NK-92 (cell line): Measurements from ENCODE around the gene TTC7B.

Experiments
- DNase-seq: peaks from one replicate; lab custom pipeline; 2025; ENCODE audit not compliant: unreplicated experiment; lab: John Stamatoyannopoulos, UW

The TTC7B gene

GRCh38 chr14:90807060-90807459 lies 9.2 kb downstream of the TTC7B start:
- no peak for DNase-seq

DNA sequence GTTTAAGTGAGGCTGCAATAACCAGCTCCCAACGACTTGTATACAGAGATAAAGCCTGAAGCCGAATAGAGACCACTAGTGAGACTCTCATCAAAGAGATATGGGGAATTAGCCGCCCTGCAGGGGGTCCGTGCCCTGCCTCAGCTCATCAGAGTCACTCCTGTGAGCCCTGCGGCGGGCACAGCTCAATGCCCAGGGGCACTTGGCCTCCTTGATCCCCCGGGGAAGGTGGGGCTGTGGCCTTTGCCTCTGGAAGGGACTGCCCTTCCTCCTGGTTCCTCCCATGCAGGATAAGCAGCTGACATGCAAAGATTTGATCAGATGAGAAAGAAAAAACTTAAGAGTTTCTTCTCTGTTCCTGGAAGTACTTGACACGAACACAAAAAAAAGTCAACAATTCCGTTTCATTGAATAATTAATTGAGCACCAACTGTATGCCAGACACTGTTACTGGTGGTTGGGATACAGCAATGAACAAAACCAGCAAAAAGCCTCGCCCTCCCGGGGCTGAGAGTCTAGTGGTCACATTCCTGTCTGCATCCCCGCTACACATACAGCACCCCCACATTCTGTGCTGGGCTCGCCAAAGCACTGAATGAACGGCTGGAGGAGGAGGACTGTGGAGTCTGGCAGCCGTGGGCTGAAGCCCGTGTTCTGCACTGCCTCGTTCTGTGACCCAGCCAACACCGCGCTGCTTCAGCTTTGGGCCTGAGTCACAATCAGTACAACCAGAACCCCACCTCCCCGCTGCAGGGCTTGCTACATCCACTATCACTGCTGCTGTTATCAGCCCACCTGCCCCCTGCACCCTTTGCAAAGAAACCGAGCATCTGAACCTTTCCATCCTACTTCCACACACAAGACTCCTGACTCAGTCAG lies 10.3 kb downstream of the TTC7B start:
- DNase-seq: no peak

DNA sequence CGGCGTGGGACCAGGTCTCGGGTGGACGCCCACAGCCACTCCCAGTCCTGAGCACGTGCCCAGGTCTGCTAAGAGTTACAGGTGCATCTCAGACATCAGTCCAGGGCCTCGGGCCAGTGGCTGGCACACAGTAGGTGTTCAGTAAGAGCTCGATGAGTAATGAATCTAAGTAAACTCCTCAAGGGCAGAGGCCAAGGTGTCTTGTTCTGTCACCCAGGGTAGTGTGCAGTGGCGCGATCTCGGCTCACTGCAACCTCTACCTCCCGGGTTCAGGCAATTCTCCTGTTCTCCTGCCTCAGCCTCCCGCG lies 11.2 kb downstream of the TTC7B start:
- DNase-seq: no peak

DNA sequence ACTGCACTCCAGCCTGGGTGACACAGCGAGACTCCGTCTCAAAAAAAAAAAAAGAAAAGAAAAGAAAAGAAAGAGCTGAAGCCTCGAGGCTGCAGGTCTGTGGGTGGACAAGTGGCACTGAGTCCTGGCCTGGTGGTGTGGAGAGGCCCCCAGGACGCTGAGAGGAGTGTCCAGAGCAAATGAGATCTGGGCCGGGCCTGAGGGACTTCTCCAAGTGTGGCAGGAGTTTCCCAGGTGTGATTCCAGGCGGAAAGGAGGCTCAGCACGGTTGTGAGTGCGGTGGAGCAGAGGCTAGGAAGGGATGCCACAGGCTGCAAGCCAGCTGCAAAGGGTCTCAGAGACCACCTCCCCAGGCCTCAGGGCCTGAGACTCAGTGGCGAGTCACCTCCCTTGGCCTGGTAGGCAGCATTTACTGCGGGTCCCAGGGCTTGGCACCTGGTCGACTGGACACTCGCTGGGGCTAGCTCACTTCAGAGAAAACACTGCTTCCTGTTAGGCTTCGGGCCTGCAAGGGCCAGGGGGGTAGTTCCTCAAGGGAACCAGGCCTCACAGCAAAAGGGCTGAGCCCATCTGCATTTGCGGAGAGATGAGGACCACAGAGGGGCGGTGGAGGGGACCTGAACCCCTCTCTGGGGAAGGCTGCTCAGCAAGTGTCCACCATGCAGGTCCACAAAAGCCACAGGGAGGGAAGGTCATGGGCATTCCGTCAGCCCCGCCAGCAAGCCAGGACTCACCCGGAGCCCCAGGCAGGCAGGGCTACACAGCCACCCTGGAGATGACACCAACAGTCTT lies 11.7 kb downstream of the TTC7B start:
- DNase-seq: no peak

- DNase-seq: no peak
Observed at GRCh38 chr14:90803249-90803648, 13.0 kb downstream of the TTC7B start.

GRCh38 chr14:90799420-90799819 lies 16.8 kb downstream of the TTC7B start:
- DNase-seq: no peak

GRCh38 chr14:90797919-90798318 lies 18.3 kb downstream of the TTC7B start:
- no peak for DNase-seq

GRCh38 chr14:90797451-90797850 lies 18.8 kb downstream of the TTC7B start:
- DNase-seq: no peak

GRCh38 chr14:90796329-90796728 lies 19.9 kb downstream of the TTC7B start:
- DNase-seq: no peak

DNA sequence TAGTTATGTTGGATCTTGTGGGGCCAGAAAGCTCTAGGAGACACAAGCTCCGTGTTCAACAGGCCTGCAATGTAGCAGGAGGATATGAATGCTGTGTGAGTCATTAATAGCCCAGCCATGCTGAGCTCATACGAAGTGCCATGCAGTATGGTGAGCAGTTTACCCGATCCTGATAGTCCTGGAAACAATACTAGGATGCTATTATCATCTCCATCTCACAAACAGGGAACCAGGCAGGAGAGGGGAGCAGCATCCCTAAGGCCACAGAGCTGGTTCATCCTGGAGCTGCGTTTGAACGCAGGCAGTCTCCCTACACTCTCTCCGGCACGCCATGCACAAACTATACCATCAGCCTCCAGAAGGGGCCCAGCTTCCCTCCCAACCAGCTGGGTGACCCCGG lies 20.5 kb downstream of the TTC7B start:
- no peak for DNase-seq

- DNase-seq: no peak
Observed at GRCh38 chr14:90791486-90791885, 24.7 kb downstream of the TTC7B start.

- no peak for DNase-seq
Observed at GRCh38 chr14:90788031-90788430, 28.2 kb downstream of the TTC7B start.

GRCh38 chr14:90785876-90786450 lies 30.3 kb downstream of the TTC7B start:
- DNase-seq: no peak

DNA sequence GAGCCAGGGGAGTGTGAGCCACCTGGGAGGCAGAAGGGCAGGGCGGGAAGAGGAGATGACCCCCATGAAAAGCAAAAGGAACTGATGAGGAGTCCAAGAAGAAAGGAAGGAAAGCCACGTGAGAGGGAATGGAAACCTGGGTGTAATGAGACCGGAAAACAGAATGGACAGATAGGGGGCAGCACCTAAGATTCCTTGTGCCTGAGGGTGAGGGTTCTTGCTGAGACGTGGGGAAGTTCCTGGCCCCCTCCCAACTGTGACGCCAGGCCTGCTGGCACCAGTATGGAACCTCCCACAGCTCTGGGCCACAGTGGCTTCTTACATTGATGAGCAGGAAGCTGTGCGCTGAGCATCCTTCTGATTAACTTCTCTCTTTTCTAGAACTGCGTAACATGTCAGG lies 30.8 kb downstream of the TTC7B start:
- no peak for DNase-seq

GRCh38 chr14:90784621-90785270 lies 31.5 kb downstream of the TTC7B start:
- no peak for DNase-seq

DNA sequence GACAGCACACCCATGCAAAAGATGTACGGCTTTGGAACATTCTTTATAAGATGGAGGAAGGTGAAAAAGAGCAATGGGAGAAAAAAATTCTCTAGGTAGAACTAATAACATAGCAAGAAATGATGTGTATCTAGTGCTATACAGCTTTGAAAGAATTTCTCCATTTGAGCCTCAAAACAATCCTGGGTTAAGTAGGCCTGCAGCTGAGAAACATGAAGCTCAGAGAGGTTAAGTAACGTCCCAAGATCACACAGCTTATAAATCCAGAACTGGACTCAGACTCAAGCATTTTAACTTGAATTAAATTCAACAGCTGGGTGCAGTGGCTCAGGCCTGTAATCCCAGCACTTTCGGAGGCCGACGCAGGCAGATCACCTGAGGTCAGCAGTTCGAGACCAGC lies 32.9 kb downstream of the TTC7B start:
- no peak for DNase-seq

DNA sequence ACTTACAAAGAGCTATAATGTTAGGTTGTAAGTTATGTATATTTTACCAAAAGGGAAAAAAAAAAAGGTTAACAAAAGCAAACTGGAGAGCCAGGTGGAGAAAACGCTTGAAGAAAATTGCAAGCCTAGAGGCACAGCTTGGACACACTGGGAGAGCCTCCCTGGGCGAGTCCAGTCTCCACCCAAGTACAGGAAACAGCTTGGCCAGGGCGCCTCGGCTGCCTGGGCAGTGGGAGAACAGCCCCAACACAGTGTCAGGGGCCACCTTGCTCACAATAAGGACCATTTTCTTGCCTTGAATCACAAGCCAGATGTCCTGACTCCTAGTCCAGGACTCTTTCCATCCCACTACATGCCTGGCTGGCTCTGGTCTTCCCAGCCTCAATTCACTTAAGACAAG lies 33.3 kb downstream of the TTC7B start:
- DNase-seq: no peak

GRCh38 chr14:90781876-90782275 lies 34.4 kb downstream of the TTC7B start:
- no peak for DNase-seq

GRCh38 chr14:90781344-90781761 lies 34.9 kb downstream of the TTC7B start:
- DNase-seq: no peak

DNA sequence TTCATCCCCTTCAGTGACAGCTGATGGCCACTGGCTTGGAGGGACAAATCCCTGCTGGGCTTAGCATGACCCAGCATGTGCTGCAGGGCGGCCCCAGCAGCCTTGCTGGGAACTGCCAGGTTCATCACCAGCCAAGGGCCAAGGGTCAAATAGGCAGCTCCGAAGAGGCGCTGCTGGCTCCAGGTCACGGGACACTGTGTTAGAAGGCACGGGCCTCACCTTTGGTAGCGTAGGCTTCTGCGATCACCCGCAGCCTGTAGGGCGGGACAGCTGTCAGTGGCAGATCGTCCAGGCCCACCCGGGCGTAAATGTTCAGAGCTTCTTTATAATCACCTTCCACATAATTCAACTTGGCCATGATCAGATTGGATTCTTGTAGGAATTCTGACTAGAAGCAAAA lies 35.7 kb downstream of the TTC7B start:
- no peak for DNase-seq

- DNase-seq: no peak
Observed at GRCh38 chr14:90778571-90779255, 37.5 kb downstream of the TTC7B start.
